Measurements from ENCODE around the gene PRSS38.

DNA sequence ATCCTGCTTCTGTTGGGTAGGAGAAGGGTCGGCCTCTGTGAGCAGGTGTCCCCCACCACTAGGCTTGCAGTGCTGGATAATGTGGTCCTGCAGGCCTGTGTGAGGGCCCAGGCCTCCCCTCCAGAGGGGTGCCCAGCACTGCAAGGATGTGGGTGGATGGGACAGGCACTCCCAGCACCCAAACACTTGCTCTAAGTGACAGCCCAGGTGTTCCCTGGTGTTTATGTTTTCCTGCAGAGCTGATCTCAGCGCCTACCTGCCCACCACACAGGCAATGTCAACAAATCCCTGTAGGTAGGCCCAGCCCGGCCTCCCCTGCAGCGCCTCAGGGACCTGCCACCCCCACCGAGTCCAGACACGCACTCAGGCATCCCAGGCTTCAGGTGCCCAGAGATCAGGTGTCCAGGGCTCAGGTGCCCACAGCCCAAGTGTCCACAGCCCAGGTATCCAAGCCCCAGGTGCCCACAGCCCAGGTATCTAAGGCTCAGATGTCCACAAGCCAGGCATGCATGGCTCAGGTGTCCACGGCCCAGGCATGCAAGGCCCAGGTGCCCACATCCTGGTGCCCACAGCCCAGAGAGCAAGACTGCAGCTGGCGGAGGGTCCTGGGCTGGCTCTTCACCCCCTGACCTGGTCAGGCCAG, 73.0 kb downstream of the PRSS38 start:
- no peak for TF ChIP-seq FOXM1 (IDR thresholded peaks at IDR 0.05; ENCODE audit: low read depth, low read length)
- TF ChIP-seq, protein P1, sequence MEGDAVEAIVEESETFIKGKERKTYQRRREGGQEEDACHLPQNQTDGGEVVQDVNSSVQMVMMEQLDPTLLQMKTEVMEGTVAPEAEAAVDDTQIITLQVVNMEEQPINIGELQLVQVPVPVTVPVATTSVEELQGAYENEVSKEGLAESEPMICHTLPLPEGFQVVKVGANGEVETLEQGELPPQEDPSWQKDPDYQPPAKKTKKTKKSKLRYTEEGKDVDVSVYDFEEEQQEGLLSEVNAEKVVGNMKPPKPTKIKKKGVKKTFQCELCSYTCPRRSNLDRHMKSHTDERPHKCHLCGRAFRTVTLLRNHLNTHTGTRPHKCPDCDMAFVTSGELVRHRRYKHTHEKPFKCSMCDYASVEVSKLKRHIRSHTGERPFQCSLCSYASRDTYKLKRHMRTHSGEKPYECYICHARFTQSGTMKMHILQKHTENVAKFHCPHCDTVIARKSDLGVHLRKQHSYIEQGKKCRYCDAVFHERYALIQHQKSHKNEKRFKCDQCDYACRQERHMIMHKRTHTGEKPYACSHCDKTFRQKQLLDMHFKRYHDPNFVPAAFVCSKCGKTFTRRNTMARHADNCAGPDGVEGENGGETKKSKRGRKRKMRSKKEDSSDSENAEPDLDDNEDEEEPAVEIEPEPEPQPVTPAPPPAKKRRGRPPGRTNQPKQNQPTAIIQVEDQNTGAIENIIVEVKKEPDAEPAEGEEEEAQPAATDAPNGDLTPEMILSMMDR (IDR thresholded peaks at IDR 0.05 in 2 of 3, conservative IDR thresholded peaks at IDR 0.05 in 1 of 3; ENCODE audit: control insufficient read depth in 2 of 3, extremely low read depth in 1 of 3, insufficient read depth in 1 of 3, low read depth in 3 of 3, low read length in 3 of 3) = no peak
- no peak for TF ChIP-seq EZH2 (IDR thresholded peaks at IDR 0.05; ENCODE audit: borderline replicate concordance, control insufficient read depth, low read depth, low read length)
- TF ChIP-seq ETV6 (conservative IDR thresholded peaks at IDR 0.05 in 1 of 2, IDR thresholded peaks at IDR 0.05 in 1 of 2; ENCODE audit: borderline replicate concordance in 1 of 2, low read depth in 1 of 2) = no peak
- TF ChIP-seq ZNF274 (IDR thresholded peaks at IDR 0.05; ENCODE audit: insufficient read depth, insufficient read length) = no peak
- no peak for TF ChIP-seq SREBF1 (IDR thresholded peaks at IDR 0.05; ENCODE audit: low read length)
- no peak for TF ChIP-seq RFX5 (IDR thresholded peaks at IDR 0.05; ENCODE audit: low read depth, low read length)
- TF ChIP-seq, protein P2, sequence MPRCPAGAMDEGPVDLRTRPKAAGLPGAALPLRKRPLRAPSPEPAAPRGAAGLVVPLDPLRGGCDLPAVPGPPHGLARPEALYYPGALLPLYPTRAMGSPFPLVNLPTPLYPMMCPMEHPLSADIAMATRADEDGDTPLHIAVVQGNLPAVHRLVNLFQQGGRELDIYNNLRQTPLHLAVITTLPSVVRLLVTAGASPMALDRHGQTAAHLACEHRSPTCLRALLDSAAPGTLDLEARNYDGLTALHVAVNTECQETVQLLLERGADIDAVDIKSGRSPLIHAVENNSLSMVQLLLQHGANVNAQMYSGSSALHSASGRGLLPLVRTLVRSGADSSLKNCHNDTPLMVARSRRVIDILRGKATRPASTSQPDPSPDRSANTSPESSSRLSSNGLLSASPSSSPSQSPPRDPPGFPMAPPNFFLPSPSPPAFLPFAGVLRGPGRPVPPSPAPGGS (IDR thresholded peaks at IDR 0.05; ENCODE audit: borderline replicate concordance, insufficient read depth, low read depth, low read length, poor library complexity, severe bottlenecking) = no peak
- TF ChIP-seq, protein P3, sequence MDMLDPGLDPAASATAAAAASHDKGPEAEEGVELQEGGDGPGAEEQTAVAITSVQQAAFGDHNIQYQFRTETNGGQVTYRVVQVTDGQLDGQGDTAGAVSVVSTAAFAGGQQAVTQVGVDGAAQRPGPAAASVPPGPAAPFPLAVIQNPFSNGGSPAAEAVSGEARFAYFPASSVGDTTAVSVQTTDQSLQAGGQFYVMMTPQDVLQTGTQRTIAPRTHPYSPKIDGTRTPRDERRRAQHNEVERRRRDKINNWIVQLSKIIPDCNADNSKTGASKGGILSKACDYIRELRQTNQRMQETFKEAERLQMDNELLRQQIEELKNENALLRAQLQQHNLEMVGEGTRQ (IDR thresholded peaks at IDR 0.05; ENCODE audit: borderline replicate concordance, low read depth, low read length) = no peak
- TF ChIP-seq, protein P4, sequence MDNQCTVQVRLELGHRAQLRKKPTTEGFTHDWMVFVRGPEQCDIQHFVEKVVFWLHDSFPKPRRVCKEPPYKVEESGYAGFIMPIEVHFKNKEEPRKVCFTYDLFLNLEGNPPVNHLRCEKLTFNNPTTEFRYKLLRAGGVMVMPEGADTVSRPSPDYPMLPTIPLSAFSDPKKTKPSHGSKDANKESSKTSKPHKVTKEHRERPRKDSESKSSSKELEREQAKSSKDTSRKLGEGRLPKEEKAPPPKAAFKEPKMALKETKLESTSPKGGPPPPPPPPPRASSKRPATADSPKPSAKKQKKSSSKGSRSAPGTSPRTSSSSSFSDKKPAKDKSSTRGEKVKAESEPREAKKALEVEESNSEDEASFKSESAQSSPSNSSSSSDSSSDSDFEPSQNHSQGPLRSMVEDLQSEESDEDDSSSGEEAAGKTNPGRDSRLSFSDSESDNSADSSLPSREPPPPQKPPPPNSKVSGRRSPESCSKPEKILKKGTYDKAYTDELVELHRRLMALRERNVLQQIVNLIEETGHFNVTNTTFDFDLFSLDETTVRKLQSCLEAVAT (IDR thresholded peaks at IDR 0.05) = no peak
- TF ChIP-seq, protein P5, sequence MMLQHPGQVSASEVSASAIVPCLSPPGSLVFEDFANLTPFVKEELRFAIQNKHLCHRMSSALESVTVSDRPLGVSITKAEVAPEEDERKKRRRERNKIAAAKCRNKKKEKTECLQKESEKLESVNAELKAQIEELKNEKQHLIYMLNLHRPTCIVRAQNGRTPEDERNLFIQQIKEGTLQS (IDR thresholded peaks at IDR 0.05; ENCODE audit: borderline replicate concordance, extremely low read depth, low read depth, low read length) = no peak
- TF ChIP-seq NFYA (IDR thresholded peaks at IDR 0.05; ENCODE audit: borderline replicate concordance, low read depth, low read length) = no peak
- no peak for TF ChIP-seq TCF12 (IDR thresholded peaks at IDR 0.05; ENCODE audit: low read depth, low read length)
- TF ChIP-seq HDAC2 (IDR thresholded peaks at IDR 0.05) = no peak

All from GM12878 (cell line).